RWPE2 (cell line): ENCODE results near the gene OPTC.
A peak's percentile ranks its signal among the peaks of the same experiment; 100 is the strongest.

Experiments used
- ATAC-seq: fragments of 200-7000 bp; cut with Tn5 transposase; 3 replicates; pipeline ENCODE4 v1.9.1; 2021; ENCODE audit warnings: low read depth
- DNase-seq: peaks from one replicate; pipeline ENCODE4 v3.0.0-alpha.2; 2020; ENCODE audit warnings: low spot score
- H3K27ac ChIP-seq: fragments of 450-650 bp; 2 replicates; pipeline ENCODE4 v1.5.1; 2017; ENCODE audit warnings: mild to moderate bottlenecking; ENCODE audit not compliant: poor library complexity, severe bottlenecking
- H3K27me3 ChIP-seq: fragments of 250-450 bp; sonication (Bioruptor Pico); 2 replicates; pipeline ENCODE4 v1.5.1; 2021; ENCODE audit warnings: mild to moderate bottlenecking, moderate library complexity; ENCODE audit not compliant: insufficient read depth, poor library complexity, severe bottlenecking
- H3K36me3 ChIP-seq: fragments of 250-450 bp; sonication (Bioruptor Pico); 2 replicates; pipeline ENCODE4 v1.5.1; 2020; ENCODE audit warnings: low read depth, mild to moderate bottlenecking, moderate library complexity
- H3K4me1 ChIP-seq: fragments of 250-450 bp; sonication (Bioruptor Pico); 2 replicates; pipeline ENCODE4 v1.5.1; 2021; ENCODE audit warnings: mild to moderate bottlenecking, moderate library complexity; ENCODE audit not compliant: insufficient read depth, poor library complexity, severe bottlenecking
- H3K4me3 ChIP-seq: fragments of 250-450 bp; sonication (Bioruptor Pico); 2 replicates; pipeline ENCODE4 v1.5.1; 2021; ENCODE audit warnings: mild to moderate bottlenecking, moderate library complexity; ENCODE audit not compliant: severe bottlenecking
- H3K9me3 ChIP-seq: fragments of 250-450 bp; sonication (Bioruptor Pico); 2 replicates; pipeline ENCODE4 v1.5.1; 2021; ENCODE audit warnings: mild to moderate bottlenecking, moderate library complexity; ENCODE audit not compliant: severe bottlenecking
- CTCF ChIP-seq: fragments of 450-650 bp; IDR thresholded peaks from one replicate; pipeline ENCODE4 v1.5.1; 2017; ENCODE audit warnings: mild to moderate bottlenecking, moderate library complexity; ENCODE audit not compliant: poor library complexity, severe bottlenecking

OPTC gene

GRCh38 chr1:203473781-203474305 is 20.1 kb upstream of the OPTC start:
- no peak for DNase-seq
- TF ChIP-seq CTCF, result no peak
- no peaks in the 10 kb centered on the region for H3K36me3 ChIP-seq
- H3K27me3 ChIP-seq, result no peaks in the 10 kb centered on the region
- no peaks in the 10 kb centered on the region for H3K9me3 ChIP-seq
- no peak for ATAC-seq
- no peak overlapping the region for H3K4me3 ChIP-seq
- H3K27ac ChIP-seq, result no peak overlapping the region
- no peaks in the 10 kb centered on the region for H3K4me1 ChIP-seq

- no peaks in the 10 kb centered on the region for H3K27me3 ChIP-seq
- TF ChIP-seq CTCF, result no peak
- H3K4me1 ChIP-seq, result peaks cover 6% of the 10 kb centered on the region
- H3K4me3 ChIP-seq, result no peak within 1 kb of the TSS
- no peak within 1 kb of the TSS for H3K27ac ChIP-seq
- DNase-seq (no peak), ATAC-seq (peak; percentile 30; the same call in 2 of the 3 replicates)
- H3K9me3 ChIP-seq, result no peaks in the 10 kb centered on the region
- no peaks in the 10 kb centered on the region for H3K36me3 ChIP-seq
Measured at GRCh38 chr1:203475012-203475981, 18.7 kb upstream of the OPTC start, which contains the start of gene PRELP. TSS of gene PRELP (plus strand) at chr1:203475806. CDS start at chr1:203483185, 7,379 bp downstream.

- no peak overlapping the region for H3K27ac ChIP-seq
- H3K36me3 ChIP-seq, result no peaks in the 10 kb centered on the region
- TF ChIP-seq CTCF, result no peak
- no peaks in the 10 kb centered on the region for H3K9me3 ChIP-seq
- H3K27me3 ChIP-seq, result no peaks in the 10 kb centered on the region
- H3K4me3 ChIP-seq, result no peak overlapping the region
- DNase-seq (no peak), ATAC-seq (no peak)
- H3K4me1 ChIP-seq, result peaks cover 16% of the 10 kb centered on the region
Measured at GRCh38 chr1:203476216-203476814, 17.6 kb upstream of the OPTC start.

- no peak overlapping the region for H3K4me3 ChIP-seq
- no peak overlapping the region for H3K27ac ChIP-seq
- peaks cover 17% of the 10 kb centered on the region for H3K4me1 ChIP-seq
- TF ChIP-seq CTCF, result no peak
- H3K27me3 ChIP-seq, result no peaks in the 10 kb centered on the region
- H3K36me3 ChIP-seq, result no peaks in the 10 kb centered on the region
- no peak for ATAC-seq
- no peaks in the 10 kb centered on the region for H3K9me3 ChIP-seq
- no peak for DNase-seq
Measured at GRCh38 chr1:203477748-203478147, 16.2 kb upstream of the OPTC start.
